HAP-1 (cell line): Measurements from ENCODE around the gene PTH1R.

Experiments used
- DNase-seq, 2 experiments: peaks; one replicate each; pipeline ENCODE4 v3.0.0-alpha.2; 2016 to 2020; ENCODE audit warnings: low spot score in 2 of 2
- H3K27me3 ChIP-seq: fragments of 250-450 bp; sonication (Bioruptor Pico); 2 replicates; pipeline ENCODE4 v1.5.1; 2020; ENCODE audit warnings: low read depth, mild to moderate bottlenecking, moderate library complexity
- H3K36me3 ChIP-seq: fragments of 250-450 bp; sonication (Bioruptor Pico); replicated peaks from 2 replicates; pipeline ENCODE4 v1.5.1; 2020; ENCODE audit warnings: mild to moderate bottlenecking
- H3K4me1 ChIP-seq: fragments of 250-450 bp; sonication (Bioruptor Pico); 2 replicates; pipeline ENCODE4 v1.5.1; 2020; ENCODE audit warnings: mild to moderate bottlenecking
- H3K4me3 ChIP-seq: fragments of 250-450 bp; sonication (Bioruptor Pico); 2 replicates; pipeline ENCODE4 v1.5.1; 2020; ENCODE audit warnings: mild to moderate bottlenecking, moderate library complexity
- H3K9me3 ChIP-seq: fragments of 250-450 bp; sonication (Bioruptor Pico); 2 replicates; pipeline ENCODE4 v1.5.1; 2020; ENCODE audit warnings: mild to moderate bottlenecking, moderate library complexity
- in situ Hi-C: fragments of 300-500 bp; cut with MboI; formaldehyde crosslinking; loops from 3 replicates; pipeline ENCODE4 v1.14.3; 2020; ENCODE audit warnings: low sequenced_read_pairs, inconsistent platforms, mixed read lengths

The PTH1R gene

GRCh38 chr3:46877406-46878125 is at the start of gene PTH1R:
PTH1R (plus strand) TSS chr3:46877721; CDS start chr3:46883560, 5,839 bp downstream.
- Histone ChIP-seq H3K4me1 (peaks cover 10% of the 10 kb centered on the region), H3K4me3 (no peak within 1 kb of the TSS), H3K27me3 (no peaks in the 10 kb centered on the region), H3K36me3 (no peaks in the 10 kb centered on the region), H3K9me3 (no peaks in the 10 kb centered on the region)
- in situ Hi-C loops, result no loop called here
- no peak for DNase-seq

- Histone ChIP-seq H3K36me3 (no peaks in the 10 kb centered on the region), H3K4me3 (no peak overlapping the region), H3K4me1 (peaks cover 5% of the 10 kb centered on the region), H3K27me3 (no peaks in the 10 kb centered on the region), H3K9me3 (no peaks in the 10 kb centered on the region)
- in situ Hi-C loops, result no loop called here
- DNase-seq, result no peak
Observed at GRCh38 chr3:46829699-46830208, 47.8 kb upstream of the PTH1R start.

GRCh38 chr3:46830801-46831200 is 46.7 kb upstream of the PTH1R start:
- in situ Hi-C loops, result no loop called here
- H3K4me1 ChIP-seq, result no peaks in the 10 kb centered on the region
- DNase-seq, result no peak

GRCh38 chr3:46831316-46831715 is 46.2 kb upstream of the PTH1R start:
- DNase-seq, result no peak
- Histone ChIP-seq H3K4me1 (no peaks in the 10 kb centered on the region), H3K4me3 (no peak overlapping the region), H3K36me3 (no peaks in the 10 kb centered on the region), H3K9me3 (no peaks in the 10 kb centered on the region), H3K27me3 (no peaks in the 10 kb centered on the region)
- in situ Hi-C loops, result no loop called here

More at GRCh38 chr3:46830801-46831200, 46.7 kb upstream of the PTH1R start:
- Histone ChIP-seq H3K4me3 (no peak overlapping the region), H3K27me3 (no peaks in the 10 kb centered on the region), H3K9me3 (no peaks in the 10 kb centered on the region), H3K36me3 (no peaks in the 10 kb centered on the region)

- Histone ChIP-seq H3K9me3 (no peaks in the 10 kb centered on the region), H3K4me1 (no peaks in the 10 kb centered on the region), H3K4me3 (no peak overlapping the region), H3K27me3 (no peaks in the 10 kb centered on the region), H3K36me3 (no peaks in the 10 kb centered on the region)
- in situ Hi-C loops, result no loop called here
- DNase-seq, result no peak
Observed at GRCh38 chr3:46831841-46832240, 45.7 kb upstream of the PTH1R start.

- Histone ChIP-seq H3K27me3 (no peaks in the 10 kb centered on the region), H3K4me3 (no peak overlapping the region), H3K36me3 (no peaks in the 10 kb centered on the region), H3K4me1 (no peaks in the 10 kb centered on the region), H3K9me3 (no peaks in the 10 kb centered on the region; the same call in 1 of the 2 replicates)
- in situ Hi-C loops, result no loop called here
- no peak for DNase-seq
Observed at GRCh38 chr3:46833346-46834300, 43.9 kb upstream of the PTH1R start.

GRCh38 chr3:46835054-46835453 is 42.5 kb upstream of the PTH1R start:
- Histone ChIP-seq H3K4me1 (no peaks in the 10 kb centered on the region), H3K27me3 (no peaks in the 10 kb centered on the region), H3K36me3 (no peaks in the 10 kb centered on the region), H3K4me3 (no peak overlapping the region), H3K9me3 (no peaks in the 10 kb centered on the region; the same call in 1 of the 2 replicates)
- in situ Hi-C loops, result no loop called here
- no peak for DNase-seq

GRCh38 chr3:46835491-46835890 is 42.0 kb upstream of the PTH1R start:
- no peaks in the 10 kb centered on the region for H3K36me3 ChIP-seq

GRCh38 chr3:46838301-46838700 is 39.2 kb upstream of the PTH1R start:
- Histone ChIP-seq H3K4me3 (no peak overlapping the region), H3K9me3 (peaks cover 3% of the 10 kb centered on the region), H3K36me3 (no peaks in the 10 kb centered on the region), H3K4me1 (no peaks in the 10 kb centered on the region), H3K27me3 (no peaks in the 10 kb centered on the region)
- in situ Hi-C loops, result no loop called here
- DNase-seq, result no peak

More at GRCh38 chr3:46835491-46835890, 42.0 kb upstream of the PTH1R start:
- no peak for DNase-seq
- Histone ChIP-seq H3K27me3 (no peaks in the 10 kb centered on the region), H3K4me1 (no peaks in the 10 kb centered on the region), H3K4me3 (no peak overlapping the region), H3K9me3 (no peaks in the 10 kb centered on the region; the same call in 1 of the 2 replicates)
- in situ Hi-C loops, result no loop called here

GRCh38 chr3:46840491-46840890 is 37.0 kb upstream of the PTH1R start:
- H3K9me3 ChIP-seq, result peaks cover 3% of the 10 kb centered on the region

GRCh38 chr3:46843508-46843907 is 34.0 kb upstream of the PTH1R start:
- in situ Hi-C loops, result no loop called here
- Histone ChIP-seq H3K9me3 (peaks cover 3% of the 10 kb centered on the region; the same call in 1 of the 2 replicates), H3K27me3 (no peaks in the 10 kb centered on the region), H3K36me3 (no peaks in the 10 kb centered on the region), H3K4me3 (no peak overlapping the region), H3K4me1 (no peaks in the 10 kb centered on the region)
- DNase-seq, result no peak

More at GRCh38 chr3:46840491-46840890, 37.0 kb upstream of the PTH1R start:
- no peaks in the 10 kb centered on the region for H3K4me1 ChIP-seq
- H3K4me3 ChIP-seq, result no peak overlapping the region
- H3K36me3 ChIP-seq, result no peaks in the 10 kb centered on the region
- no peak for DNase-seq
- H3K27me3 ChIP-seq, result no peaks in the 10 kb centered on the region
- in situ Hi-C loops, result no loop called here

GRCh38 chr3:46844397-46844796 is 33.1 kb upstream of the PTH1R start:
- no peaks in the 10 kb centered on the region for H3K36me3 ChIP-seq

GRCh38 chr3:46844881-46845312 is 32.6 kb upstream of the PTH1R start:
- H3K4me3 ChIP-seq, result no peak overlapping the region
- no peaks in the 10 kb centered on the region for H3K27me3 ChIP-seq
- H3K36me3 ChIP-seq, result no peaks in the 10 kb centered on the region
- peaks cover 3% of the 10 kb centered on the region; the same call in 1 of the 2 replicates for H3K9me3 ChIP-seq
- in situ Hi-C loops, result no loop called here
- DNase-seq, result no peak
- H3K4me1 ChIP-seq, result no peaks in the 10 kb centered on the region

More at GRCh38 chr3:46844397-46844796, 33.1 kb upstream of the PTH1R start:
- H3K27me3 ChIP-seq, result no peaks in the 10 kb centered on the region
- DNase-seq, result no peak
- H3K9me3 ChIP-seq, result peaks cover 3% of the 10 kb centered on the region; the same call in 1 of the 2 replicates
- no peaks in the 10 kb centered on the region for H3K4me1 ChIP-seq
- H3K4me3 ChIP-seq, result no peak overlapping the region
- in situ Hi-C loops, result no loop called here
